Uterus (tissue), 2 donors: Measurements from ENCODE around the gene ACIN1.

Source experiments
- CTCF ChIP-seq, 4 experiments: fragments of 200-600 bp in 2 of 4; fragments of 450-650 bp in 2 of 4; sonication (generic) in 2 of 4; IDR thresholded peaks; one replicate each; pipeline ENCODE4 v1.5.1; 2016 to 2019; ENCODE audit warnings: antibody characterized with exemption in 4 of 4, mild to moderate bottlenecking in 2 of 4, moderate library complexity in 1 of 4
- POLR2A ChIP-seq, 2 donors: fragments of 450-650 bp; IDR thresholded peaks; one replicate each; pipeline ENCODE4 v1.6.1; 2016; ENCODE audit warnings: antibody characterized with exemption in 2 of 2, mild to moderate bottlenecking in 1 of 2, moderate library complexity in 1 of 2

GRCh38 chr14:23051141-23052057 is 43.5 kb downstream of the ACIN1 start:
- TF ChIP-seq CTCF (IDR thresholded peaks at IDR 0.05), result no peak
- TF ChIP-seq POLR2A (IDR thresholded peaks at IDR 0.05), result no peak
